HepG2 (cell line): ENCODE data around the gene MSL3B.

Experiments
- CAMTA2 ChIP-seq: sonication (generic); formaldehyde crosslinking; IDR thresholded peaks from 2 replicates; pipeline ENCODE4 v1.4.0; 2020; ENCODE audit warnings: mild to moderate bottlenecking, missing genetic modification reagents, borderline replicate concordance
- CBX5 ChIP-seq: sonication (generic); formaldehyde crosslinking; IDR thresholded peaks from 2 replicates; pipeline ENCODE4 v1.4.0; 2020; ENCODE audit warnings: missing genetic modification reagents, borderline replicate concordance
- CCDC6 ChIP-seq: sonication (generic); formaldehyde crosslinking; IDR thresholded peaks from 2 replicates; pipeline ENCODE4 v1.8.1; 2022; ENCODE audit warnings: mild to moderate bottlenecking, missing genetic modification reagents, moderate library complexity
- ELF3 ChIP-seq: IDR thresholded peaks from 2 replicates; pipeline ENCODE4 v1.6.1; 2016; ENCODE audit warnings: missing genetic modification reagents, missing compliant biosample characterization
- HNRNPUL1 ChIP-seq: fragments of 200-400 bp; formaldehyde crosslinking; IDR thresholded peaks from 2 replicates; pipeline ENCODE4 v1.6.1; 2017; ENCODE audit warnings: low read depth, mild to moderate bottlenecking, low read length, moderate library complexity
- MTA1 ChIP-seq: sonication (generic); formaldehyde crosslinking; IDR thresholded peaks from 2 replicates; pipeline ENCODE4 v1.4.0; 2020; ENCODE audit warnings: missing genetic modification reagents, mild to moderate bottlenecking, borderline replicate concordance
- NFIC ChIP-seq: IDR thresholded peaks from 2 replicates; pipeline ENCODE4 v1.6.1; 2012; ENCODE audit warnings: mild to moderate bottlenecking, low read length, inconsistent platforms
- ZBTB42 ChIP-seq: sonication (generic); formaldehyde crosslinking; IDR thresholded peaks from 2 replicates; pipeline ENCODE4 v1.5.0; 2020; ENCODE audit warnings: mild to moderate bottlenecking, missing genetic modification reagents
- ZNF253 ChIP-seq: sonication (generic); formaldehyde crosslinking; IDR thresholded peaks from 2 replicates; pipeline ENCODE4 v1.8.0; 2022; ENCODE audit warnings: mild to moderate bottlenecking, missing genetic modification reagents, borderline replicate concordance
- ZNF260 ChIP-seq: sonication (generic); formaldehyde crosslinking; IDR thresholded peaks from 2 replicates; pipeline ENCODE4 v1.4.0; 2020; ENCODE audit warnings: missing genetic modification reagents, low read depth, mild to moderate bottlenecking, borderline replicate concordance
- ZSCAN21 ChIP-seq: sonication (generic); formaldehyde crosslinking; IDR thresholded peaks from 2 replicates; pipeline ENCODE4 v1.8.0; 2022; ENCODE audit warnings: mild to moderate bottlenecking, missing genetic modification reagents, moderate library complexity, borderline replicate concordance
- TF ChIP-seq, protein P1 (sequence below): sonication (generic); formaldehyde crosslinking; IDR thresholded peaks from 2 replicates; pipeline ENCODE4 v1.4.0; 2020; ENCODE audit warnings: mild to moderate bottlenecking, missing genetic modification reagents
- TF ChIP-seq, protein P2 (sequence below): IDR thresholded peaks from 2 replicates; pipeline ENCODE4 v1.6.1; 2012; ENCODE audit warnings: low read depth, low read length, improper control_type of control experiment
- TF ChIP-seq, protein P3 (sequence below): sonication (generic); formaldehyde crosslinking; IDR thresholded peaks from 2 replicates; pipeline ENCODE4 v1.5.0; 2020; ENCODE audit warnings: mild to moderate bottlenecking, missing genetic modification reagents, borderline replicate concordance
- TF ChIP-seq, protein P4 (sequence below), 2 experiments: sonication (generic) in 1 of 2; formaldehyde crosslinking in 1 of 2; IDR thresholded peaks; 2 replicates each; pipeline versions ENCODE4 v1.4.0 to v1.6.1; 2018 to 2020; ENCODE audit warnings: missing genetic modification reagents in 2 of 2, borderline replicate concordance in 1 of 2, low read depth in 1 of 2, mild to moderate bottlenecking in 1 of 2, missing biosample characterization in 1 of 2
- TF ChIP-seq, protein P5 (sequence below): IDR thresholded peaks from 2 replicates; pipeline ENCODE4 v1.6.1; 2016; ENCODE audit warnings: low read depth, borderline replicate concordance
- TF ChIP-seq, protein P6 (sequence below): sonication (generic); formaldehyde crosslinking; IDR thresholded peaks from 2 replicates; pipeline ENCODE4 v1.5.1; 2020; ENCODE audit warnings: mild to moderate bottlenecking, missing genetic modification reagents, moderate library complexity

The MSL3B gene

DNA sequence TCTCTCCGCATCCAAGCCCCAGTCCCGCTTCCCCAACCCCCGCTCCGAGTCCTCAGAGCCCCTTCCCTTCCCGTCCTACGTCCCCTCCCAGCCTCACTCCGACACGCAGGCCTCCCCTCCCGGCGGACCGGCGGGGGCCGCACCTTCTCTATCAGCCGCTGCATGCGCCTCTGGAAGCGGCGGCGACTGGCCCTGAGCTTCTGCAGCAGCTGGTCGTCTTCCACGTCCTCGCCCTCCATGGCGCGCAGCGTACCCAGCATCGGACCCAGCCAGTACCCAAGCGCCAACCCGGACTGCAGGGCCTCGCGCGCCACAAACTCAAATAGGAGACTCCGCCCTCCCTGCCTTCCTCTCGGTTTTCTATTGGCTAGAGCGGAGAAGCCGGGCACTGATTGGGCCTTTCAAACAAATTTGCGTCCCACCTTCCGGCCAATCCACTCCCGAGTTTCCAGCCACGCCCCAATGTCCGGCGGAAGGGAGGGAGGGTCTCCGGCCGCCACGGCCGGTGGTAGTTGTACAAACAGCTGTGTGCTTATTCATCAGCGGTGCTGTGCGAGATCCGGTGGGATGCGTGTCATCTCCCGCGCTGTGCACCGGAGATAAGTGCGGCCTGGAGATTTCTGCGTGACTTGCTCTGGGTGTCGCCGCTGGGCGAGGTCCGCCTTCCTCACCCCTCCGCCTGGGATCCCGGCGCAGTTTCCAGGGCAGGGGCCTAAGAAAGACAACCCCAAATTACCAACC is 13.8 kb downstream of the MSL3B start, which contains the start of gene HJURP (continued):
- TF ChIP-seq, protein P1, sequence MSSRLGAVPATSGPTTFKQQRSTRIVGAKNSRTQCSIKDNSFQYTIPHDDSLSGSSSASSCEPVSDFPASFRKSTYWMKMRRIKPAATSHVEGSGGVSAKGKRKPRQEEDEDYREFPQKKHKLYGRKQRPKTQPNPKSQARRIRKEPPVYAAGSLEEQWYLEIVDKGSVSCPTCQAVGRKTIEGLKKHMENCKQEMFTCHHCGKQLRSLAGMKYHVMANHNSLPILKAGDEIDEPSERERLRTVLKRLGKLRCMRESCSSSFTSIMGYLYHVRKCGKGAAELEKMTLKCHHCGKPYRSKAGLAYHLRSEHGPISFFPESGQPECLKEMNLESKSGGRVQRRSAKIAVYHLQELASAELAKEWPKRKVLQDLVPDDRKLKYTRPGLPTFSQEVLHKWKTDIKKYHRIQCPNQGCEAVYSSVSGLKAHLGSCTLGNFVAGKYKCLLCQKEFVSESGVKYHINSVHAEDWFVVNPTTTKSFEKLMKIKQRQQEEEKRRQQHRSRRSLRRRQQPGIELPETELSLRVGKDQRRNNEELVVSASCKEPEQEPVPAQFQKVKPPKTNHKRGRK (CRISPR knock-in tag) = 0 out of 2 replicates have a peak, but pooled peaks have one; percentile 10
- TF ChIP-seq, protein P2, sequence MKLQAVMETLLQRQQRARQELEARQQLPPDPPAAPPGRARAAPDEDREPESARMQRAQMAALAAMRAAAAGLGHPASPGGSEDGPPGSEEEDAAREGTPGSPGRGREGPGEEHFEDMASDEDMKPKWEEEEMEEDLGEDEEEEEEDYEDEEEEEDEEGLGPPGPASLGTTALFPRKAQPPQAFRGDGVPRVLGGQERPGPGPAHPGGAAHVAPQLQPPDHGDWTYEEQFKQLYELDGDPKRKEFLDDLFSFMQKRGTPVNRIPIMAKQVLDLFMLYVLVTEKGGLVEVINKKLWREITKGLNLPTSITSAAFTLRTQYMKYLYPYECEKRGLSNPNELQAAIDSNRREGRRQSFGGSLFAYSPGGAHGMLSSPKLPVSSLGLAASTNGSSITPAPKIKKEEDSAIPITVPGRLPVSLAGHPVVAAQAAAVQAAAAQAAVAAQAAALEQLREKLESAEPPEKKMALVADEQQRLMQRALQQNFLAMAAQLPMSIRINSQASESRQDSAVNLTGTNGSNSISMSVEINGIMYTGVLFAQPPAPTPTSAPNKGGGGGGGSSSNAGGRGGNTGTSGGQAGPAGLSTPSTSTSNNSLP = no peak
- TF ChIP-seq NFIC = no peak
- peak; percentile 79; the same call in 1 of the 2 replicates for TF ChIP-seq ZSCAN21 (CRISPR knock-in tag)
- TF ChIP-seq HNRNPUL1 = no peak
- no peak for TF ChIP-seq ZNF260
- TF ChIP-seq, protein P3, sequence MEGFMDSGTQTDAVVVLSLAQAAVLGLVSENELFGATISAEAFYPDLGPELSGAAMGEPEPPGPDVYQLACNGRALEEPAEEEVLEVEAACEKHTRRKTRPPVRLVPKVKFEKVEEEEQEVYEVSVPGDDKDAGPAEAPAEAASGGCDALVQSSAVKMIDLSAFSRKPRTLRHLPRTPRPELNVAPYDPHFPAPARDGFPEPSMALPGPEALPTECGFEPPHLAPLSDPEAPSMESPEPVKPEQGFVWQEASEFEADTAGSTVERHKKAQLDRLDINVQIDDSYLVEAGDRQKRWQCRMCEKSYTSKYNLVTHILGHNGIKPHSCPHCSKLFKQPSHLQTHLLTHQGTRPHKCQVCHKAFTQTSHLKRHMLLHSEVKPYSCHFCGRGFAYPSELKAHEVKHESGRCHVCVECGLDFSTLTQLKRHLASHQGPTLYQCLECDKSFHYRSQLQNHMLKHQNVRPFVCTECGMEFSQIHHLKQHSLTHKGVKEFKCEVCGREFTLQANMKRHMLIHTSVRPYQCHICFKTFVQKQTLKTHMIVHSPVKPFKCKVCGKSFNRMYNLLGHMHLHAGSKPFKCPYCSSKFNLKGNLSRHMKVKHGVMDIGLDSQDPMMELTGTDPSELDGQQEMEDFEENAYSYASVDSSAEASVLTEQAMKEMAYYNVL (CRISPR knock-in tag) = 0 out of 2 replicates have a peak, but pooled peaks have one; percentile 18
- no peak for TF ChIP-seq CBX5 (CRISPR knock-in tag)
- TF ChIP-seq ZBTB42 (CRISPR knock-in tag) = no peak
- peak; percentile 99 for TF ChIP-seq CCDC6
- TF ChIP-seq ELF3 (CRISPR knock-in tag) = peak; percentile 72
- TF ChIP-seq MTA1 (CRISPR knock-in tag) = no peak
- TF ChIP-seq, protein P4, sequence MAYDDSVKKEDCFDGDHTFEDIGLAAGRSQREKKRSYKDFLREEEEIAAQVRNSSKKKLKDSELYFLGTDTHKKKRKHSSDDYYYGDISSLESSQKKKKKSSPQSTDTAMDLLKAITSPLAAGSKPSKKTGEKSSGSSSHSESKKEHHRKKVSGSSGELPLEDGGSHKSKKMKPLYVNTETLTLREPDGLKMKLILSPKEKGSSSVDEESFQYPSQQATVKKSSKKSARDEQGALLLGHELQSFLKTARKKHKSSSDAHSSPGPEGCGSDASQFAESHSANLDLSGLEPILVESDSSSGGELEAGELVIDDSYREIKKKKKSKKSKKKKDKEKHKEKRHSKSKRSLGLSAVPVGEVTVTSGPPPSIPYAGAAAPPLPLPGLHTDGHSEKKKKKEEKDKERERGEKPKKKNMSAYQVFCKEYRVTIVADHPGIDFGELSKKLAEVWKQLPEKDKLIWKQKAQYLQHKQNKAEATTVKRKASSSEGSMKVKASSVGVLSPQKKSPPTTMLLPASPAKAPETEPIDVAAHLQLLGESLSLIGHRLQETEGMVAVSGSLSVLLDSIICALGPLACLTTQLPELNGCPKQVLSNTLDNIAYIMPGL (CRISPR knock-in tag; IDR thresholded peaks at IDR 0.05; ENCODE audit: borderline replicate concordance in 1 of 2, low read depth in 1 of 2) = peak in 1 of 2 experiments; percentile 41; a peak in 1 of 4 replicates
- TF ChIP-seq ZNF253 = peak; percentile 96
- TF ChIP-seq, protein P5, sequence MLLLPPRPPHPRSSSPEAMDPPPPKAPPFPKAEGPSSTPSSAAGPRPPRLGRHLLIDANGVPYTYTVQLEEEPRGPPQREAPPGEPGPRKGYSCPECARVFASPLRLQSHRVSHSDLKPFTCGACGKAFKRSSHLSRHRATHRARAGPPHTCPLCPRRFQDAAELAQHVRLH = 0 out of 2 replicates have a peak, but pooled peaks have one; percentile 58
- TF ChIP-seq, protein P6, sequence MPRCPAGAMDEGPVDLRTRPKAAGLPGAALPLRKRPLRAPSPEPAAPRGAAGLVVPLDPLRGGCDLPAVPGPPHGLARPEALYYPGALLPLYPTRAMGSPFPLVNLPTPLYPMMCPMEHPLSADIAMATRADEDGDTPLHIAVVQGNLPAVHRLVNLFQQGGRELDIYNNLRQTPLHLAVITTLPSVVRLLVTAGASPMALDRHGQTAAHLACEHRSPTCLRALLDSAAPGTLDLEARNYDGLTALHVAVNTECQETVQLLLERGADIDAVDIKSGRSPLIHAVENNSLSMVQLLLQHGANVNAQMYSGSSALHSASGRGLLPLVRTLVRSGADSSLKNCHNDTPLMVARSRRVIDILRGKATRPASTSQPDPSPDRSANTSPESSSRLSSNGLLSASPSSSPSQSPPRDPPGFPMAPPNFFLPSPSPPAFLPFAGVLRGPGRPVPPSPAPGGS = peak; percentile 96
- no peak for TF ChIP-seq CAMTA2
